Measurements from ENCODE around the gene KRT81.

- no peak for TF ChIP-seq MAX (IDR thresholded peaks at IDR 0.05; ENCODE audit: low read depth, low read length)
- TF ChIP-seq POLR2A (IDR thresholded peaks at IDR 0.05; ENCODE audit: extremely low read depth, insufficient read length): no peak
- no peak for TF ChIP-seq CTCF (IDR thresholded peaks at IDR 0.05; ENCODE audit: low read depth, low read length)
Measured at GRCh38 chr12:52250048-52250990, 41.0 kb downstream of the KRT81 start.

All from NB4 (cell line).